Thoracic aorta endothelial cell (primary cell): Measurements from ENCODE around the gene EIF3L. TPM values are rescaled to one million over a fixed set of nuclear protein-coding genes. Genes with fewer than 3 reads are reported as not detected.

Source experiments
- small RNA-seq: library from RNA; depleted of rRNA; stranded (forward); fragments of <200 nt; gene quantifications from one replicate; pipeline ENCODE3, GENCODE V24; 2012
- total RNA-seq: library from RNA; depleted of rRNA; stranded (reverse); fragments of >200 nt; gene quantifications from 2 replicates; pipeline ENCODE4 v1.2.3, GENCODE V29; 2012

EIF3L gene
- 327 and 367 TPM in 2 replicates for total RNA-seq

GRCh38 chr22:37849089-37849751 is at the start of gene EIF3L:
Gene EIF3L (plus strand): TSS chr22:37849419. CDS start chr22:37849450, 31 bp downstream.

DNA sequence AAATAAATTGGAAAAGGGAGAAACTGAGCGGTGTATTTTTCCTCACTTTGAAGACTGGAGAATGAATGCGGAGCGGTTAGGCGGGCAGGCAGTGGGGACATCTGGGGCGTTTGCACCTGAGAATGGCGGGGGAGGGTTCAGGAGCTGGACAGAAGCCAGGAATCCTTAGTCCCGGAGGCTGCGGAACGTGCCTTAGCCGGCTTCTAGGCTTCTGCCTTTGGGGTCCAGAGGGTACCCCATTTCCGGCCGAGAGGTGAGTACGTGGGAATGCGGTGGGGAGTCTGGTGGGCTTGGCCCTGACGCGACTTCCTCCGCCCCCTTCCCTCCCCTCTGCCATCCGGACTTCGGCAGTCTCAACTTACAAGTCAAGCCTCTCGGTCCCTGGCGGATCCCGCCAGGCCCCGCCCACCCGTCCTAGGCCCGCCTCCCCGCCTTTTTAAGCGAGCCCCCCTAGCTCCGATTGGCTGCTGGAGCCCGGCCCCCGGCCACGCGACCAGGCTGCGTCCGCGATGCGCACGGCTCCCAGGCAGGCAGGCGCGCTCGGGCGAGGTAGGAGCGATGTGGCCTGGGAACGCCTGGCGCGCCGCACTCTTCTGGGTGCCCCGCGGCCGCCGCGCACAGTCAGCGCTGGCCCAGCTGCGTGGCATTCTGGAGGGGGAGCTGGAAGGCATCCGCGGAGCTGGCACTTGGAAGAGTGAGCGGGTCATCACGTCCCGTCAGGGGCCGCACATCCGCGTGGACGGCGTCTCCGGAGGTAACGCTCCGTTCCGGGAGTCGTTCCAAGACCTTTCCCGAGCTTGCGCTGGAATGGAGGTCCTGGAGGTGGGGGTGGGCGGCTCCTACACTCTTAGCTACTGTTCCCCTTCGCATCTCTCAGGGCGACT is 41.6 kb upstream of the EIF3L start, which contains the start of gene GCAT:
GCAT (plus strand) TSS at position 525 of the 884 bp plus-strand sequence; CDS start at position 559, 34 bp downstream.

GRCh38 chr22:37823134-37823985 is 25.9 kb upstream of the EIF3L start, which contains the start of gene GALR3:
Gene GALR3 (plus strand): TSS chr22:37823382. CDS start chr22:37823407, 25 bp downstream.

DNA sequence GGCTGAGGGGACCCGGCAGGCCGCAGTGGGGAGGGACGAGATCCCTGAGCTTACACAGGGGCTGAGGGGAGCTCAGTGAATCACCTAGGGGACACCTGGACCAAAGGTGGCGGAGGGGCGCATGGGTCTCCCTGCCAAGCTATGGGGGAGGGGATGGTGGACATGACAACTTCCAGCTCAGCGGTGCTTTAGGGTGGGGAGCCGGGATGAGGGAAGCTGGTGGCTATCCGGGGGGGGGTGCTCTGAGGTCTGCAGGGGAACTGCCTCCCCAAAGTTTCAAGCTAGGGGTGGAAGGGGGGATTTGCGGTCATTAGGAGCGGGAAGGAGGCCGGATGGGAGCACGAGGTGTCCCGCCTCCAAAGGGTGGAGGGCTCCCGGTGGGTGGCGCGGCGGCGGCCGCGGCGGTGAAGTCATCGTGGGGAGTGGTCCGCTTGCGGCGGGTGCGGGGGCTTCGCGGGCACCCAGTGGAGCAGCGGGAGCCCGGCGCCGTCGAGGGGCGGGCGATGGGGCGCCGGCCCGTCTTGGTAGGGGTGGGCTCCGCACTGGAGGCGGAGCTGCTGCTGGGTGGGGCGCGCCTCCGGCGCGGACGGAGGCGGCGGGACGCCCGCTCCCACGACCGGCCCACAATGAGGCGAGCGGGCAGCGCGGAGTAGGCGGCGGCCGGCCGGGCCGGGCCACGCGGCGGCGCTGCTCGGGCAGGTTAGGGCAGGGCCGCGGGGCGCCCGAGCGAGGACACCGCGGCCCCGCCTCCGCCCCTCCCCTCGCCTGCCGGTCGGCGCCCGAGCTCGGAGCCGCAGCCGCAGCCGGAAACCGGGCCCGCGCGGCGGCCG is 56.5 kb downstream of the EIF3L start, which contains the start of gene MICALL1:
MICALL1 (plus strand) TSS at position 764 of the 830 bp plus-strand sequence. CDS start 126 bp downstream, outside the sequence.

Small RNA genes lying within 50 kb of the gene (small RNA-seq; reads per million reads assigned to genes)
- gene MIR659 = 3.4 reads per million, percentile 69 among the genes with 10 or more reads in this experiment

Other genes with a start within 250 kb of the EIF3L start
- 44.1 and 44.8 TPM in 2 replicates for gene GGA1, start 240.6 kb upstream of the EIF3L start, total RNA-seq
- gene SH3BP1, start 209.8 kb upstream of the EIF3L start, total RNA-seq = 0.79 and 0.93 TPM in 2 replicates
- 9.2 and 12.9 TPM in 2 replicates for gene PDXP, start 190.7 kb upstream of the EIF3L start, total RNA-seq
- 2,227 and 2,718 TPM in 2 replicates for gene LGALS1, start 173.8 kb upstream of the EIF3L start, total RNA-seq
- gene NOL12, start 163.1 kb upstream of the EIF3L start, total RNA-seq = 21.1 and 23.5 TPM in 2 replicates
- gene TRIOBP, start 152.4 kb upstream of the EIF3L start, total RNA-seq = 83.8 and 88.0 TPM in 2 replicates
- gene GCAT, start 41.5 kb upstream of the EIF3L start, total RNA-seq = 18.0 and 32.3 TPM in 2 replicates
- gene GALR3, start 26.0 kb upstream of the EIF3L start, total RNA-seq = not detected in 2 replicates
- 30.6 and 41.4 TPM in 2 replicates for gene ANKRD54, start 5.1 kb upstream of the EIF3L start, total RNA-seq
- 49.0 and 49.1 TPM in 2 replicates for gene MICALL1, start 56.9 kb downstream of the EIF3L start, total RNA-seq
- 0.22 and 0.27 TPM in 2 replicates for gene C22orf23, start 104.2 kb downstream of the EIF3L start, total RNA-seq
- 24.6 and 40.6 TPM in 2 replicates for gene POLR2F, start 104.3 kb downstream of the EIF3L start, total RNA-seq
- gene SOX10, start 135.1 kb downstream of the EIF3L start, total RNA-seq = not detected in 2 replicates
- 6.1 and 11.1 TPM in 2 replicates for gene PICK1, start 208.0 kb downstream of the EIF3L start, total RNA-seq
- gene SLC16A8, start 234.8 kb downstream of the EIF3L start, total RNA-seq = not detected in 2 replicates